NCI-H2196 treated with DMSO at 0.1 percent for 48 hours (cell line): ENCODE measurements around the gene OXSM.

Experiments used
- DNase-seq: peaks from one replicate; lab custom pipeline; 2025; ENCODE audit not compliant: unreplicated experiment; lab: John Stamatoyannopoulos, UW

The OXSM gene

GRCh38 chr3:25803833-25804232, 13.9 kb downstream of the OXSM start:
- no peak for DNase-seq

DNA sequence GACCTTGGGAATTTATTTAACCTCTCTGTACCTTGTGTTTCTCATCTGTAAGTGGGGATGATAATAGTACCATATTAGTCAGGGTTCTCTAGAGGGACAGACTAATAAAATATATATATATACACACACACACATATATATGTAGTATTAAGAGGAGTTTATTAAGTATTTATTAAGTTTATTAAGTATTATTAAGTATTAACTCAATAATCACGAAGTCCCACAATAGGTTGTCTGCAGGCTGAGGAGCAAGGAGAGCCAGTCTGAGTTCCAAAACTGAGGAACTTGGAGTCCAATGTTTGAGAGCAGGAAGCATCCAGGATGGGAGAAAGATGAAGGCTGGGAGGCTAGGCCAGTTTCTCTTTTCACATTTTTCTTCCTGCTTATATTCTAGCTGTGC, 14.8 kb downstream of the OXSM start:
- no peak for DNase-seq

GRCh38 chr3:25812644-25813043, 22.8 kb downstream of the OXSM start:
- no peak for DNase-seq

DNA sequence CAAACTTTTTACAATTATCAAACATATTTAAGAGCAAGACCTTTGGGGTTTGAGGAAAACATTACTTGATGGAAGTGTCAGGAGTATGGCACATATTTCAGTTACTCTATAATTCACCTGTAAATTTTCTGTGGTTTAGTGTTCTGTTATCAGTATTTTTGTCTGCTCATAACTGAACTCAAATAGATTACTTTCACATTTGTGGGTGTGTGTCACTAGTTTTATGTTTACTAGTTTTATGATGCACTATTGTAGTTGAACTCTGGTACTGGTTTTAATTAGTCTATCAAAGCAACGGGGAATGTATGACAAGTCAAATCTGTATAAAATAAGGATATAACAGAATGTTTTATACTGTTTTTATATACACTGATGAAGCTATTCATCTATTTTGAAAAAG, 27.2 kb downstream of the OXSM start:
- DNase-seq, result no peak

GRCh38 chr3:25817638-25818037, 27.7 kb downstream of the OXSM start:
- DNase-seq, result no peak

GRCh38 chr3:25818335-25818734, 28.4 kb downstream of the OXSM start:
- DNase-seq, result no peak

DNA sequence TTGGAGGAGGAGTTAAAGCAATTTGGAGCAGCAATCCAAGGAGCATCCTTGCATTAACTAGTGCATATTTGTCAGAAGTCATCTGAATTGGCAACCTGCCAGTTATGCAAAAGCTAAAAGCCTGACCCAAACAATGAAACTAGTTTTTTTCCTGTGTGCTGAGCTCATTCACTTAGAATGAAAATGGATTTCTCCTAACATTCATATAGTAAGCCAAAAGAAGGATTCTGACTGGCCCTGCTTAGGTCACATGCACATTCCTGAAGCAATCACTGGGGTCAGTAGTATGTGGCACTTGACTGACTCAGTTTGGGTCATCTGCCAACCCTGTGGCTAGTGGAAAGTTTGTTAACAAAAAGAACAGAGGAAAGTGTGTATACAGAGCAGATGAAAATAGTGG, 30.5 kb downstream of the OXSM start:
- DNase-seq, result no peak

DNA sequence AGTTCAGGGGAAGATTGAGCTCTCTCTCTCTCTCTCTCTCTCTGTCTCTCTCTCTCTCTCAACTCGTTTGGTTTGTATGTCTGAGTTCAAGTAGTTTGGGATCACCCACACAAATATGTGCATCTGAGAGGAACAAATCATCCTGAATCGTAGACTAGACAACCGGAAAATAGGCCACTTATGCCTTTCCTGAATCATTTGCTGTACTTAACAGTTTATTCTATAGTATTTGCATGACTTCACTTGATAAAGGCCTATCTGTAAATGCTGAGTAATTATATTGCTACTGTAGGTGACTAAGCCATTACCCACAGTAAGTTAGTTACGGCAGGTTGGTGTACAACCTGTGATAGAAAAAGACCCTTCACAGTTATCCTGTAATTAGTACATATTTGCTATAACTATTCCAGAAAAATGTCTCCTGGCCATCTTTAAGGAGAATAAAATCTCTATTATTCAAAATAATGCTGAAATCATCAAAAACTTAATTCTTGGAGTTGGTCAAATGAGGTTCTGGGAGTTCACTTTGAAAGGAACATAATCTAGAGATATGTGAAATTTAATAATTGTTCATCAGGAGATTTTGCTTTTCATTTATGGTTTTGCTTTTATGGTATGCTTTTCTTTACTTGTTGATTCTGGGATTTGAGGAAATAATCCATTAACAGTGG, 31.1 kb downstream of the OXSM start:
- DNase-seq, result no peak

GRCh38 chr3:25821746-25822573, 32.1 kb downstream of the OXSM start:
- DNase-seq, result no peak

DNA sequence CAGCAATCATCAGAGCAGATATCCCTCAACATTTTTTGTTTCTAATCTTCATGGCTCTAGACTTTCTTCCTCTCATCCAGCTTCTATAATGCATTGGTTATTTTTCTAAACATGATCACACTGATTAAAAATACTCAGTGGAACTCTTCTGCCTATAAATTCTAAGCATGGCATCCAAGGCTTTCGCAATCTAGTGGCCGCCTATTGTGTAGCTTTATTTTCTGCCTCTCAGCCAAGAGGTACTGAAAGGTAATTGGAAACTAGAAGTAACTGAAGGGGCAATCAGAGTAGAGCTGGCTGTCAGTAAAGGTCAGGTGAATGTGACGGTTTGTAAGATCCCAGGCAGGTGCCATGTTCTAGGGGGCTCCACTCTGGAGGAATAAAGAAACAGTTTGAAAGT, 33.4 kb downstream of the OXSM start:
- DNase-seq, result no peak

DNA sequence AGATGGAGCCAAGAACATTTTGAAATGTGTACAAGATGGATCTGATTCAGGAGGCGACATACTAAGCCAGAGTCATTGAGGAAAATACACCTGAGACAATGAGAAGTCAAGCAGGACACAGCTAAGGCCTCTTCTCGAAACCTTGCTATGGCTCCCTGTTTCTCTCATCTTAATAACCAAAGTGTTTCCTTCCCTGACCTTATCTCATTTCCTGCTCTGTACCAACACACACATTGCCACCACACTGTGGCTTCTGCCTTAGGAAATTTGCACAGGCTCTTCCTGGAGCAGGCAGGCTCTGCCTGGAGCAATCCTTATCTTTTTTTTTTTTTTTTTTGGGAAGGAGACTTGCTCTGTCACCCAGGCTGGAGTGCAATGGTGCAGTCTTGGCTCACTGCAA, 36.6 kb downstream of the OXSM start:
- no peak for DNase-seq

DNA sequence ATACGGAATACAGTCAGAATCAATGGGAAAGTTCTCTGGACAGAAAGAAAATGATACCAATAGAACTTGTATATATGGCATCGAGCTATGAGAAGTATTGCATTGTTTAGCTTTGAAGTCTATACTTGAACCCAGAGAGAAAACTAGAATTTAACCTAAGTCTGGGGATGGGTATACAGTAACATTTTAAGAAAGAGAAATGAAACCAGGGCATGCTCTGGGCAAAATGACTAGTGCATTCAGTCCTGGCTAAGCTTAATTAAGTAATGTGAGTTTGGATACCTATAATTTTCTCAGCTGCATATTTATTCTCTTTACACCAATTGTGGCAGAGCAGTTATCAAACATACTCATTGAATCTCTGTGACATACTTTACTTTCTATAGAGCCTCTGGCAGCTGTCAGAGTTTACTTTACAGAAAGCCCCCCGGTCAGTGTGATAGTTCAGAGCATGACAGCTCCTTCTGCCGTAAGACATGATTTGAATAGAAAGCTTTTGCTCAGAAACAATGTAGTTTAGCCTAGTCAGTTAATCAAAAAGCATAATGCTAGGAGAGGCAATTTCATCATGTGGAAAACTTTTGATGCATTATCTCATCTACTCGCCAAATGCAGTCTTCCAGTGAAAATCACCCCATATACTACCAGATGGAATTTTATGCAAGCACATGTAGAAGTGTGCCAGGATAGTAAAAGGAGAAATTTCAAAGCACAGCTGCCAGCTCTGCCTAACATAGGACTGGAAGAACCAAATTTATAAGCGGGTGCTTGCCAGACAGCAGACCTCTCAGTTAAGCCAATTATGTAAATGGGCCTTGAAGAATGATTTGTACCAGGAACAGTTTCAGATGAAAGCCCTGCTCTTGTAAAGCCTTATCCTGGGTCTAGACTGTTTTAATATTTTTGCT, 40.7 kb downstream of the OXSM start:
- no peak for DNase-seq

DNA sequence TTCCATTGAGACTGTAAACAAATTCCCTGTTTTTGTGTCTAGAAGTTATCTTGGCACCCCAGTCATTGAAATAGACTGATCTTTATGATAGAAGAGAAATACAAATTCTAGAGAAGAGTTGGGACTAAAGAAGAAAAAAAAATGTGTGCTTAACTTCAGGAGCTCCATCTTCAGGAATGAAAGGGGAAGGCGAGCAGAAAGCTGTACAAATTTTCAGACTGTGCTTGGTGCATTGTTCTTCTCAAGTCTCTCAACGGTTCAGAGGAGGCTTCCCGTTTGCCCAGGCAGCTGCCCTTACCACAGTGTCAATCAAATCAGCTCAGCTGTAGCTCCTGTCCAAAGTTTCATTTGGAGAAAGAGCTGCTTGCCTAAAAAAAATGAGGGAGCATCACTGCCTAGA, 41.7 kb downstream of the OXSM start:
- DNase-seq, result no peak

DNA sequence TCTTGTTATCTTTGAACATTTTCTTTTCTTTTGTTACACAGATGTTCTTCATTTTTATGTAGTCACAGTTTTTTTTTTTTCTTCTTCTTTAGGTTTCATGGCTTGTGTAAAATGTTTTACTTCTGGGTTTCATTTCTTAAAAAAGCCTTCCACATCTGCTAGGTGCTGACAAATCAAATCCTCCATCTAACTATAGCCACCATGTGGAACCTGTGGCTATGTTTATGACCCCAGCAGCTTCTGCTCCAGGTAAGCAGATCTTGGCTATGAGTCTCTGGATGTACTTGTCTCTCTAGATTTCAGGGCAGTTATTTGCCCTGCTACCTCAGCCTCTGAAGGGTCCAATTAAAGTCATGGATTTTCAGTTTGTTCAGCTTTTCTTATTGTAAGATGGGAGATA, 44.5 kb downstream of the OXSM start:
- DNase-seq, result no peak

DNA sequence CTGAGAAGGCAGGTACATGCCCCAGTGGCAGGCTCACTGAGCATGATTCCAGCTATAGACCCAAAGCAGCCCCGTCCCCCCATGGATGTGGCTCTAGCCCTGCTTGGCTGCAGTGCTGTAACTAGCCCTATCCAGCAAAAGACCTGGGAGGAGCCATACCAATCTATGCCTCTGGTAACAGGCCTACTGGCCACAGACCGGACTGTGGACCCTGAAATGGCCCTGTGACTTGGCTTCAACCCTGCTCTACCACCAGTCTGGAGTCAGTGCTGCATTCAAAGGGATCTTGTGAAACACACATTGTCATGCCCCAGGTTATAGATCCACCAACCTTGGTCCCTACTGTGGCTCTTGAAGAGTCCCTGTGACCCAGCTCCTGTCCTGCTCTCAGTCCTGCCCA, 46.7 kb downstream of the OXSM start:
- no peak for DNase-seq

DNA sequence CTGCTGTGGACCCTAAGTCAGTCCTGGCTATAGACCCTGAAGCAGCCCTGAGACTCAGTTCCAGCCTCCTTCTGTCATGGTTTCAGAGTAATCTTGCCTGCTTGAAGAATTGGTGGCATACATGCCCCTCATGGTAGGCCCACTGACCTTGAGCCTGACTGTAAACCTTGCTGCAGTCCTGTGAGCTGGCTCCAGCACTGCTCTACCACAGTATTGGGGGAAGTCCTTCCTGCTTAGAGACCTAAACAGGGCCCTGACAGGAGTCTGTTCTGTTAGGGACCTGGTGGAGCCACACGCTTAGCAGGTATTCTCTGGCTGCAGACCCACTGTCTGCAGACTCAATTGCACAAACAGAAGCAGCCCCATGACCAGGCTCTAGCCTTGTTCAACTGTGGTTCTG, 47.1 kb downstream of the OXSM start:
- no peak for DNase-seq

DNA sequence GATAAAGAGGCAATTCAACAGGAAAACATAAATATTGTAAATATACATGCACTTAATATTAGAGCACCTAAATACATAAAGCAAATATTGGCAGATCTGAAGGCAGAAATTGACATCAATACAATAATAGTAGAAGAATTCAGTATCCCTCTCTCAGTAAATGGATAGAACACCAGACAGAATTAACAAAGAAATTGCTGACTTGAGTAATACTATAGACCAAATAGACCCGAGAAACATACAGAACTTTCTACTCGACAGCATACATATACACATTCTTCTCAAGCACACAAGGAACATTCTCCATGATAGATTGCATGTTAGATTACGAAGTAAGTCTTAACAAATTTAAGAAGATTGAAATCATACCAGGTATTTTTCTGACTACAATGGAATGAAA, 50.2 kb downstream of the OXSM start:
- DNase-seq, result no peak

DNA sequence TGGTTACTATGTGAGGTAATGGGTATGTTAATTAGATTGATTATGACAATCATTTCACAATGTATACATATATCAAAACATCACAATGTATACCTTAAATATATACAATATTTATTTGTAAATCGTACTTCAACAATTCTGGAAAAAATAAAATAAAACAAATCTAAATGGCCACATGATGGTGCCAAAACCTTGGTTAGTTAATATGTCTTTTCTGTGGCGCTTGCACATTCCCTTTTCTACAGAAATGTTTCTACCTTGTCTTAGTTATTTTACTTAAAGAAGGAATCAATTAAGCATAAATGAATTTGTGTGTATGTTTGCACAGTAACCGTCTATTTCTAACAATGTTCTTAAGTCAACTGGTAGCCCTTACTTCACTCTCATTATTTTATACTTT, 53.4 kb downstream of the OXSM start:
- no peak for DNase-seq
